HL-60/S4 (cell line): ENCODE measurements around the gene LYVE1.

Experiments used
- in situ Hi-C: fragments of 300-500 bp; cut with MboI; formaldehyde crosslinking; loops from 2 replicates; pipeline ENCODE4 v1.14.3; 2022; ENCODE audit warnings: low sequenced_read_pairs

LYVE1 gene

GRCh38 chr11:10561043-10561818, 7.2 kb downstream of the LYVE1 start:
- in situ Hi-C loops, result no loop called here

DNA sequence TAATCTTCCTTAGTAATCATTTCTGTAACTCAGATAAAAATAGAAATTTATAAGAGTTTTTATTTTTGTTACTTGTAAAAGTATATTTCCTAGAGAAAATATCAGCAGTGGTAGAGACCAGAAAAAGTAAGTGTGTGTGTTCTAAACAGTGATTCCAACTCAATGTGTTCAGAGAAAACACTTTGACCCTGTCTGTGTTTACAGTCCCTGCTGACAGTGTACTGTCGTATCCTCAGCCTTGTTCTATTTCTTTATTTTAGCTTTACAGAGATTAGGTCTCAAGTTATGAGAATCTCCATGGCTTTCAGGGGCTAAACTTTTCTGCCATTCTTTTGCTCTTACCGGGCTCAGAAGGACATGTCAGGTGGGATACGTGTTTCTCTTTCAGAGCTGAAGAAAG, 10.2 kb downstream of the LYVE1 start:
- in situ Hi-C loops, result no loop called here

GRCh38 chr11:10556590-10556989, 11.9 kb downstream of the LYVE1 start:
- in situ Hi-C loops, result no loop called here

- in situ Hi-C loops, result no loop called here
These were observed 16.6 kb downstream of the LYVE1 start for GRCh38 chr11:10551845-10552352.

DNA sequence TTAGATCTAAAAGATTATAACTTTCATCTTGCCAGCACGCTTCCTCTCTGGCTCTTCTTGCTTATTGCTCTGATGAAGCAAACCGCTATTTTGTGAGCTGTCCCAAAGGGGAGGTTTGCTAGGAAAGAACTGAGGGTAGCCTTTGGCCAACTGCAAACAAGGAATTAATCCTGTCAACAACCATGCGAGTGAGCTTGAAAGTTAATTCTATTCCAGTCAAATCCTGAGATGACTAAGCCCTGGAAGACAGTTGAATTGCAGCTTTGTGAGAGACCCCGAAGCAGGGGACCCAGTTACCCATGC, 17.2 kb downstream of the LYVE1 start:
- in situ Hi-C loops, result no loop called here

- in situ Hi-C loops, result no loop called here
These were observed 17.8 kb downstream of the LYVE1 start for GRCh38 chr11:10550503-10551289.

DNA sequence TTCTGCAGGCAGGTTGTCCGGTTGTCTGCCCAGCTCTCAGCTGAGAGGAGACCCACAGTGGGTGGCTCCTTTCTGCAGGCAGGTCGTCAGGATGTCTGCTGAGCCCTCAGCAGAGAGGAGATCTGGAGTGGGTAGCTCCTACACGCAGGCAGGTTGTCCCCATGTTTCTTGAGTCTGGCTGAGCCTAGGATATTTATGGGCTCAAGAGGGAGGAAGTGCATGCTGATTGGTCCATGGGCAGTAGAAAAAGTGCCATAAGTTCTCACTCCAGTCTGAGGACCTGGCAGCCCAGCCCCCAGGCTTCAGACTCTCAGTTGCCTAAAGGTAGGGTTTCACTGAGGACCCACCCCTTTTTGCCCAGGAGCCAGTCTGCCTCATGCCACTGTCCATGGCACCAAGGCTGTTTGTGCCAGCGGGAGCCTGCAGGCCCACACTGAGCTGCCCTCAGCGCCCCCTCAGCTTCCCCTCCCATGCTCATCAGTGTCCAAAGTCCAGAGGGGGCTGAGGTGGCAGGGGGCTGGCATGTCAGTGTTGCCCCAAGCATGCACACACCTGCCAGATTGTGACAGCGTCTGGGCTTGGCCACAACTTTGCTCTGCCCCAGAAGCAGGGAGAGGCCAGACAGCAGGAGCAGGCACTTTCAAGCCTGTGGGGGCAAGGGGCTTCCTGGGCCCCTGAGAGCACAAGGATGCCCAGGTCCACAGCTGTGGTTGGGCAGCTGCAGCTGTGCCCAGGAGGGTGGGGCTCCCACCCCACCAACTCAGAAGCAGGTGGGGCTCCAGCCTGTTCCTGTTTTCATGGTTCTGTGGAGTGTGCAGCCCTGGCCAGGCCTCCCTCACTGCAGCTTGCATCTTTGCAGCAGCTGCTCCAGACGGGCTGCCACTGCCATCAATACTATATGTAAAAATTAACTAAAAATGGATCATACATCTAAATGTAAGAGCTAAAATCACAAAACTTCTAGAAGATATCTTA, 23.7 kb downstream of the LYVE1 start:
- in situ Hi-C loops, result no loop called here

DNA sequence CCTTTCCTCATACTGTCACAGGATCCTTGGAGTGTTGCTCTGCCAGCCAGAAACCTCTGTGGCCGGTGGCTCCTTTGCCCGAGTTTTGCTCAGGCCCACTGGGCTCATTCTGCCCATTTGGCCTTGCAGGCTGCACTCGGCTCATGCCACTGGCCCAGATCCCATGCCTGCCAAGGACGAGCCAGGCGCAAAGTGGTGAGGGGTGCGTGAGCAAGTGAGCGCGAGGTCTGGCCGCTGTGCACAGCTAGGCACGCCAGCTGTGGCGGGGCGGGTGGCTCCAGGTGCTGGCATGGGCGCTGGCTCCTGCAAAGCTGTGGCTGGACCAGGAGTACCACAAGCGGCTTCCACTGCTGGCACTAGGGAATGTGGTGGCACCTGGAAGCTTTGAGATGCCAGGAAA, 24.7 kb downstream of the LYVE1 start:
- in situ Hi-C loops, result no loop called here

- in situ Hi-C loops, result no loop called here
These were observed 25.7 kb downstream of the LYVE1 start for GRCh38 chr11:10542776-10543175.

- in situ Hi-C loops, result no loop called here
These were observed 26.9 kb downstream of the LYVE1 start for GRCh38 chr11:10541561-10541930.

- in situ Hi-C loops, result no loop called here
These were observed 27.4 kb downstream of the LYVE1 start, which contains the start of gene RNF141 for GRCh38 chr11:10540915-10541560. Gene RNF141, minus strand, starts transcription at chr11:10541187. Its CDS starts 7,029 bp downstream, at chr11:10534158.

- in situ Hi-C loops, result no loop called here
These were observed 27.9 kb downstream of the LYVE1 start for GRCh38 chr11:10540546-10540914.

DNA sequence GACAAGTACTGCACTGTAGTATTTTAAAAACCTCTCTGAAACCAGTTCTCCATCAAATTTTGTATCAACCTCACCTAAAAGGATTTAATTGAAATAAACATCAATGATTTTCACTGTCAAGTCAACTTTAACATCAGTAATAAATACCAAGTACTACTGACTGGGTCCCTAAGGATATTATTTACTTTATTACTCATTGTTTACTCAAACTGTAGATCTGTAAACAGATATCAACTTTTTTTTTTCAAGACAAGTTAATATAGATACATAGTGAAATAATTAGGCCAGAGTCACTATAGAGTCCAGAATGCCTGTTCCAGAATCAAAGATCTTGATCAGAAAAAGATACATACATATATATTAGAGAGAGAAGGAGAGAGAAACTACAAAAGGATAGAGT, 29.1 kb downstream of the LYVE1 start:
- in situ Hi-C loops, result no loop called here

DNA sequence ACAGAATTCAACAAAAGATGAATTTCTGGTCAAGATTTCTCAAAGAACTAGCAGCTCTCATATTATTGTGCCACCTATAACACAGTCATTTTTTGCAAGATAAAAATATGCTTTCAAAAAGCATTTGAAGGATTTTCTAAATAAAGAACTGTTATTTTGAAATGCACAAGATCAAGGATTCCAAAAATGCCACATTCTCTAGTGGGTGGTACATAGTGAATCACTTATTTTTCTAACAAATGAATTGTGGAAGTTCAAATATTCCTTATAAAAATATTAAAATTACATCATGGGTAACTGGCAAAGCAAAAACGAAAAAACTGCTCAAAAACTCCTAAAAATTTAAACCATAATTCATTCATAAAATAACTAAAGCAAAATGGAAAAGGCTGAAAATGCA, 29.5 kb downstream of the LYVE1 start:
- in situ Hi-C loops, result no loop called here

- in situ Hi-C loops, result no loop called here
These were observed 30.9 kb downstream of the LYVE1 start for GRCh38 chr11:10537600-10537999.

DNA sequence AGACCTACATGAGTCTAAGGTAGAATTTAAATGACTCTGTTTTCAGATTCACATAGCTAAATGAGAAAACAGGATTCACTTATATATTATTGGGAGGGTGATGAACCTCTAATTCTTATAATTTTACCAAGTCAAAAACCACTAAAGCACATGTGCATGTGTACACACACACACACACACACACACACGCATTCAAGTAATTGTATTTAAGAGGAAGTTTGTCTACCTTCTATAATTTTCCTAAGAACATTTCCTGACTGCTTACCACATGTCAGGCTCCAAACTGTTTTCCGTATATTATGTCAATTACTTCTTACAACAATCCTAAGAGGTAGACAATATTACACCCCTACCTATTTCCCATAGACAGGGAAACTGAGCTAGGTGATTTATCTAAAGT, 34.1 kb downstream of the LYVE1 start:
- in situ Hi-C loops, result no loop called here

- in situ Hi-C loops, result no loop called here
These were observed 35.1 kb downstream of the LYVE1 start for GRCh38 chr11:10533323-10533722.

DNA sequence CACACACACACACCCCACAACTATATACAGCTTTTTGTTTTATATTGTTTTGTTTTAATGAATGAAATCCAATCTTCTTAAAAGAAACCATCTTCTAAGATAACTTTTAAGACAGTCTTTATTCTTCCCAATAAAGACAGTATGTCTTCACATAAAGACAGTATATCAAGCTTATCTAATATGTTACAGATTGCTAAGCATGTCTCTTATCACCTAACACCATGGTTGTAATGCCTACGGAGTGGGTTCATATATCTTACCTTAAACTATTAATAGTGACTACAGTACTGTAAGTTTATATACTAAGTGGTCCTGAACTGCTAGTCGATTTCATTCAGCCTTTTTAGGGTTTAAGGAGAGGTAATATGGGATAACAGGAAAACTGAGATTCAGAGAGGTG, 35.9 kb downstream of the LYVE1 start:
- in situ Hi-C loops, result no loop called here

DNA sequence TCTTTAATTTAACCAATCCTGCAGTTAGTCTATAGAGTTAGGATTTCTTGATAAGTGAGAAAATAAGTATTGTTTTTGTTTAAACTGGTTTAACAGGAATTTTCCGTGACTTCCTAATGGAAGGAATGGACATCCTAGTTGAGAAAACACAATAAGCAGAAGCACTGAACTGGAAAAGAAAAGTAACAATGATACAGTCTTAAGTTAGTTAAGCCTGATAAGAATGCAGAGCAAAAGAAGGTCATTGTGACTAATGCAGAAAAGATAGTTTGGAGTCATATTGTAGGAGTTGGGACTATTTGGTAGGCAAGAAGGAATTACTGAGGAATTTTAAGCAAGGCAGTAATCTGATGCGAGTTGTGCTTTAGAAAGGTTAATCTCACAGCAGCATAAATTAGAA, 39.2 kb downstream of the LYVE1 start:
- in situ Hi-C loops, result no loop called here

GRCh38 chr11:10528121-10528520, 40.3 kb downstream of the LYVE1 start:
- in situ Hi-C loops, result no loop called here
